Middle frontal gyrus (tissue), 1 donor: Measurements from ENCODE around the gene DEPDC4.
"Not testable (repeated sequence)": the region's sequence is repeated elsewhere in the genome, so short reads cannot be mapped to it uniquely, and the experiment has no call there.

Experiments used
- DNase-seq: peaks from one replicate; pipeline ENCODE4 v3.0.0-alpha.2; 2015; ENCODE audit warnings: low spot score; ENCODE audit errors: extremely low spot score

The DEPDC4 gene

DNA sequence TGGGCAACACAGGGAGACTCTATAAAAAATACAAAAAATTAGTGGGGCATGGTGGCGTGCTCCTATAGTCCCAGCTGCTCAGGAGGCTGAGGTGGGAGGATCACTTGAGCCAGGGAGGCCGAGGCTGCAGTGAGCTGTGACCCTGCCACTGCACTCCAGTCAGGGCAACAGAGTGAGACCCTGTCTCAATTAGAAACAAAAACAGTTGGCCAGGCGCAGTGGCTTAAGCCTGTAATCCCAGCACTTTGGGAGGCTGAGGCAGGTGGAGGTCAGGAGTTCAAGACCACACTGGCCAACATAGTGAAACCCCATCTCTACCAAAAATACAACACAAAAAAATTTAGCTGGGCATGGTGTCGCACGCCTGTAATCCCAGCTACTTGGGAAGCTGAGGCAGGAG is 1.8 kb downstream of the DEPDC4 start:
- not testable (repeated sequence) for DNase-seq

- no peak for DNase-seq
Observed at GRCh38 chr12:100263131-100263530, 3.7 kb downstream of the DEPDC4 start.

DNA sequence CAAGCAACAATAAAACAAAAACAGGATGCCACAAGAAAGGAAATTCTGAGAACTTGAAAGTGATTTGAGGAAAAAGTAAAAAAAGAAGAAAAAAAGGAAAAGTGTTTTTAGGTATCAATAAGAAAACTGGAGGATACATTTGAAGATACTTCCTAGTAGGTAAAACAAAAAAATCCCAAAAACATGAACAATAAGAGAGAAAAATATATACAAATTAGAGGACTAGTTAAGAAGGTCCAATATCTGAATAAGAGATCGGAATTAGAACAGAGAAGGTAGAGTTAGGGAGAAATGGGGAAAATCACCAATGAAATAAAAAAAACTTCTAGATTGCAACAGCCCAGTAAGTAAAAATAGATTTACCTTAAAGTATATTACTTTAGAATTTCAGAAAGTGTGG is 8.8 kb downstream of the DEPDC4 start:
- no peak for DNase-seq

GRCh38 chr12:100254876-100255275 is 12.0 kb downstream of the DEPDC4 start:
- no peak for DNase-seq

- no peak for DNase-seq
Observed at GRCh38 chr12:100253437-100253836, 13.4 kb downstream of the DEPDC4 start.

DNA sequence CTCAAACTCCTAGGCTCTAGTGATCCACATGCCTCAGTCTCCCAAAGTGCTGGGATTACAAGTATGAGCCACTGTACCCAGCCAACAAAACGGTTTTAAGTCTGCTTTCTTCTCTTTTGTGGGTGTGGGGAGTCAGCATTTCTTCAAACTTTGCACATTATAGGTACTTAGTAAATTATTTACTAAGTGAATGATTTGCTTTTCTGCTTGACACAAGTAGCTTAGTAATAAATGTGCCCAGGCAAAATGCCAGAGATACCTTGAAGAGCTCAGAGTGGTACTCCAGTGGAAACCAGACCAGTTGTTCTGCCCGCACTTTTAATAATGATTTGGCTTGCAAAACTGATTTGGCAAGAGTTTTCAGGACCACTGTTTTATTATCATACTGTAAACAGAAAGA is 15.0 kb downstream of the DEPDC4 start:
- DNase-seq: no peak

- no peak for DNase-seq
Observed at GRCh38 chr12:100249941-100250340, 16.9 kb downstream of the DEPDC4 start.

- DNase-seq: no peak
Observed at GRCh38 chr12:100248886-100249285, 18.0 kb downstream of the DEPDC4 start.

DNA sequence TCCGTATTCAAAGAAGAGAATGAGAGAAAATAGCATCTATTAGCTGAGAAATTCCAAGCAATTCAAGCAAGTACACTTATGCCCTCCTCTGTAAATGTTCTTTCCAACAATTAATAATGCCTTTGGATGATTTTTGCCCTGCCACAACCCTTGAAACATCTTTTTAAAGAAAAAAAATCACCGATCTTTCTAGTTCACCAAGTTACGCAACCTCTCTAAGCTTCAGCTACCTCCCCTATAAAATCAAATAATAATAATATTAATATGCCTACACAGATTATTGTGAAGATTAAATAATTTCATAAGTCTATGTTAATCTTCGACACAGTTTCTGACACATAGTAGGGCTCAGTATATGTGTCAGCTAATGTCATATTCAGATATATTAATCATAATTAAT is 19.1 kb downstream of the DEPDC4 start:
- no peak for DNase-seq

DNA sequence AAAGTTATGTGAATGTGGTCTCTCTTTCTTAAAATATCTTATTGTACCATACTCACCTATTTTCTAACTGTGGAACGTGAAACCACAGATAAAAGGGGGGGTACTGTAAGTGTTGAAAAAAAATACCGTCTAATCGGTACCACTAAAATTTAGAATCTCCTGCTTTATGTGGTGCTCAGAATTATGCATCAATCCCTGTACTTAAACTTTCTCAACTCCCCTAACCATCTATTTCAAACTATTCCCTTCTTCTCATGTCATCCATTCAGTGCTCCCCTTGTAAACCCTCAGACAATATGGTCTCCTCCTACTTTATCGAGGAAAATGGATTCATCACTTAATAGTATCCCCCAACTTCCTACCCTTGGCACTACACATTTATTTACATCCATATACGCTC is 23.7 kb downstream of the DEPDC4 start:
- DNase-seq: no peak

DNA sequence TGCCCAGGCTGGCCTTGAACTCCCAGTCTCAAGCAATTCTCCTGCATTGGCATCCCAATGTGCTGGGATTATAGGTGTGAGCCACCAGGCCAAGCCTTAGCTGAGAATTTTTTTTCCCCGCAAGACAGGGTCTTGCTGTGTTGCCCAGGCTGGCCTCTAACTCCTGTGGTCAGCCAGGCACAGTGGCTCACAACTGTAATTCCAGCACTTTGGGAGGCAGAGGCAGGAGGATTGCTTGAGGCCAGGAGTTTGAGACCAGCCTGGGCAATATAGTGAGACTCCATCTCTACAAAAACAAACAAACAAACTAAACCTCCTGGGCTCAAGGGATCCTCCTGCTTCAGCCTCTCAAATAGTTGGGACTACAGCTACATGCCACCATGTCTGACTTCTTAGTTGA is 27.3 kb downstream of the DEPDC4 start:
- no peak for DNase-seq

DNA sequence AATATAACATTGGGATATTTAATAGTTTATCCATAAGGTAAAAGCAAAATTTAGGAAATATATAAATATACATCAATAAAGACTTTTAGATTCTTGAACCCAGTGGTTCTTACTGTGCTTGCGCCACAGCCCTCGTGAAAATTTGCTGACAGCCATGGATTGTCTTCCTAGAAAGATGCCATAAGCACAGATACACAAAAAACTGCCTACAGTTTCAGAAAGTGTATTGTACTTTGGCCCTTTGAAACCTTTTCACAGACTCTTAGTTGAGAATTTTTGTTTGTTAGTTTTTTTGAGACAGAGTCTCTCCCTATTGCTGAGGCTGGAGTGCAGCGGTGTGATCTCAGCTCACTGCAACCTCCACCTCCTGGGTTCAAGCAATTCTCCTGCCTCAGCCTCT is 28.1 kb downstream of the DEPDC4 start:
- DNase-seq: no peak

DNA sequence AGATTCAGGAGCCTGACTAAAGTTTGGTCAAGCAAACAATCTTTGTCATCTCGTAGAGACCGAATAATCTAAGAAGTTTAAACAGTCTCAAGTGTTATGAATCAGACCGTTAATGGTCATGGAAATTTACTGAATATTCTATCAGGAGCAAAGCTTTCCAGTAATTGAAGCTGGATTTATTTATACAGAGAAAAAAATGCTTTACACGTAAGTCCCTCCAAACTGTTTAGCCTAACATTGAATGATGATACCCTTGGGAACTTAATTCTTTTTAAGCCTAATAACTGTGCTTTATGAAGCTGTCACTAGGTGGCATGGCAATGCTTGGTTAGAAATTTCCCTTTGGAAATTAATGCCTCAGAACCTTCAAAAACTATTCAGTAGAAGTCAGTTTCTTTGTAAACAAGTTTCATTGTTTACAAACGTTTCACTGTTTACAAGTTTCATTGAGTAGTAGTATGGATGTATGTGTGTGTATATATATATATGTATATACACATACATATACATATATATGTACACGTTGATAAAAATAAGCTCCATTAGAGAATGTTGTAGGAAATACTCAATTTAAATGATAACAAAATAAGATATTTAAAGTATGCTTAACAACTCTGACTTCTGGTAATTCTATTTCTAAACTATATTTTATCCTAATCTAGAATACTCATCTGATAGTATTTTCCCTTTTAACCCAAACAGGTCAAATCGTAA is 32.1 kb downstream of the DEPDC4 start:
- DNase-seq: peak; percentile 23

GRCh38 chr12:100234166-100234565 is 32.7 kb downstream of the DEPDC4 start:
- DNase-seq: no peak

- not testable (repeated sequence) for DNase-seq
Observed at GRCh38 chr12:100231873-100232272, 35.0 kb downstream of the DEPDC4 start.

DNA sequence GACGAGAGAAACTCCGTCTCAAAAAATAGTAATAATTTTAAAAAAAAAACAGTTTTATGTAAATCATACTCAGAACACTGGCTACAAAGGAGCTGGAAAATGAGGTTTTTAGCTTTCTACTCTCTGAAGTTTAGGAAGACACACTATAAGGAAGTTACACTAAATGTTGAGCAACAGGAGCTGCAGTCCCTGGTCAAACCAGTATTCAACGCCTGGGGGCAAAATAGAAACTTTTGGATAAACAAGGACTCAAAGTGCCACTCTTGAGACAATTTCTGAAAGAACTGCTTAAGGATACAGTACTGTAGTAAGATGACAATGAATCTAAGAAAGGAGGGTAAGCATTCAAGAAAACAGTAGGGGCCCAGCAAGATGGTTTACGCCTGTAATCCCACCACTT is 37.0 kb downstream of the DEPDC4 start:
- no peak for DNase-seq

DNA sequence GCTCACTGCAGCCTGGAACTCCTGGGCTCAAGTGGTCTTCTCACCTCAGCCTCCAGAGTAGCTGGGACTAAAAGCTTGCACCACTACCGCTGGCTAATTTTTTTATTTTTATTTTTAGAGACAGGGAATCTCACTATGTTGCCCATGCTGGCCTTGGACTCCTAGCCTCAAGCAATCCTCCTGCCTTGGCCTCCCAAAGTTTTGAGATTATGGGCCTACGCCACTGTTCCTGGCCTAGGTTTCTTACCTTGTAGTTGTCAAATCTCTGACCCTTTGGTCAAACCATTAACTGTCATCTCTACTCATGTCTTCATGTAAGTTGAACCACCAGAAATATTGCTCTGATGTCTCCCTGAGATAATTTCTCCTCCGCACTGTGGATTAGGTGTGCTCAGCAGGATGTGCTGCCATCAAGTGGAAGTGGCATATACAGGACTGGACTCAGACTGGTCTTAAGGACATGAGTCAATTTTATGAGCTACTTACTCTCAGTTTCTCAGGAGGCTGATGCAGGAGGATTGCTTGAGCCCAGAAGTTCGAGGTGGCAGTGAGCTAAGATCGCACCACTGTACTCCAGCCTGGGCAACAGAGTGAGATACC is 37.7 kb downstream of the DEPDC4 start:
- no peak for DNase-seq

- DNase-seq: no peak
Observed at GRCh38 chr12:100225491-100225890, 41.4 kb downstream of the DEPDC4 start.

DNA sequence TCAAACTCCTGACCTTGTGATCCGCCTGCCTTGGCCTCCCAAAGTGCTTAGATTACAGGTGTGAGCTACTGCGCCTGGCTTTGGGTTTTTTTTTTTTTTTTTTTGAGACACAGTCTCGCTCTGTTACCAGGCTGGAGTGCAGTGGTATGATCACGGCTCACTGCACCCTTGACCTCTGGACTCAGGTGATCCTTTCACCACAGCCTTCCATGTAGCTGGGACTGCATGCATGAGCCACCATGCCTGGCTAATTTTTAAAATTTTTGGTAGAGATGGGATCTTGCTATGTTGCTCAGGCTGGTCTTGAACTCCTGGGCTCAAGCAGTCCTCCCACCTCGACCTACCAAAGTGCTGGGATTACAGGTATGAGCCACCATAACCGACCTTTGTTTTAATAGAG is 44.7 kb downstream of the DEPDC4 start:
- not testable (repeated sequence) for DNase-seq

- no peak for DNase-seq
Observed at GRCh38 chr12:100221523-100221922, 45.4 kb downstream of the DEPDC4 start.

GRCh38 chr12:100219328-100220109 is 47.4 kb downstream of the DEPDC4 start:
- no peak for DNase-seq

DNA sequence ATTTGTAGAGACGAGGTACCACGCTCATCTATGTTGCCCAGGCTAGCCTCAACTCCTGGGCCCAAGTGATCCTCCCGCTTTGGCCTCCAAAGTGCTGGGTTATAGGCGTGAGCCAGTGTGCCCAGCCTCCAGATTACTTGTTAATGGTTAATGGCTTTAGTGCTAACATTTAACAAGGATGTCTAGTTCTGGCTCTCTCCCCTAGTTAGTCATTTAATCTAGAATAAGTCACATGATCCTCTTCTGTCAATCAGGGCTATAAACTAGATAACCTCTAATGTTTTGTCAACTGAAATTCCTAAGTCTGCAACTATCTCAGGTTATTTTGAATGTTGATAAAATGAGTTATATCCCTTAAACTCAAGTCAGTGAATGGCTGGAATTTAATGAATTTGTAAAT is 50.5 kb downstream of the DEPDC4 start:
- no peak for DNase-seq

GRCh38 chr12:100215209-100215608 is 51.7 kb downstream of the DEPDC4 start:
- DNase-seq: no peak
